Measurements from ENCODE around the gene KBTBD6. TPM values are rescaled to one million over a fixed set of nuclear protein-coding genes. Genes with fewer than 3 reads are reported as not detected.

The KBTBD6 gene
- total and polyA plus RNA-seq, 10 of the 15 experiments (the other 5 are each of a cell fraction or from before 2014, with no cell fraction given): 1.9 to 5.3 (median 3.8) TPM

- no peak for TF ChIP-seq E2F8 (IDR thresholded peaks at IDR 0.05; ENCODE audit: low read depth, partially characterized antibody)
- TF ChIP-seq CHD4 (IDR thresholded peaks at IDR 0.05): no peak
- no peak for TF ChIP-seq POU2F2 (IDR thresholded peaks at IDR 0.05; ENCODE audit: borderline replicate concordance, low read depth, low read length)
- no peak for TF ChIP-seq PAX5 (IDR thresholded peaks at IDR 0.05; ENCODE audit: borderline replicate concordance, low read depth, low read length)
- TF ChIP-seq SIN3A (IDR thresholded peaks at IDR 0.05; ENCODE audit: low read depth, low read length): no peak
- no peak for TF ChIP-seq SP1 (IDR thresholded peaks at IDR 0.05; ENCODE audit: low read depth, low read length)
- no peak for TF ChIP-seq KAT2A (conservative IDR thresholded peaks at IDR 0.05; ENCODE audit: control insufficient read depth, low read depth, low read length)
- TF ChIP-seq SIX5 (IDR thresholded peaks at IDR 0.05; ENCODE audit: low read depth, low read length, severe bottlenecking): no peak
- TF ChIP-seq IKZF2 (IDR thresholded peaks at IDR 0.05): no peak
- no peak for TF ChIP-seq WRNIP1 (IDR thresholded peaks at IDR 0.05; ENCODE audit: borderline replicate concordance, low read depth, low read length)
- no peak for TF ChIP-seq REST (IDR thresholded peaks at IDR 0.05; ENCODE audit: low read depth, low read length)
- no peak for TF ChIP-seq RB1 (IDR thresholded peaks at IDR 0.05; ENCODE audit: borderline replicate concordance)
- TF ChIP-seq RBBP5 (conservative IDR thresholded peaks at IDR 0.05): no peak
- no peak for TF ChIP-seq BCL3 (IDR thresholded peaks at IDR 0.05; ENCODE audit: borderline replicate concordance, insufficient read depth, low read depth, low read length, poor library complexity, severe bottlenecking)
- TF ChIP-seq CREM (IDR thresholded peaks at IDR 0.05; ENCODE audit: low read depth): no peak
- TF ChIP-seq CTCF (IDR thresholded peaks at IDR 0.05 in 2 of 3, conservative IDR thresholded peaks at IDR 0.05 in 1 of 3; ENCODE audit: control insufficient read depth in 2 of 3, extremely low read depth in 1 of 3, insufficient read depth in 1 of 3, low read depth in 3 of 3, low read length in 3 of 3): no peak
Measured at GRCh38 chr13:41107584-41108014, 25.0 kb downstream of the KBTBD6 start (continued).

Data from GM12878 (cell line).